Chondrocyte (in vitro differentiated cells): Measurements from ENCODE around the gene ZNF117. TPM values are rescaled to one million over a fixed set of nuclear protein-coding genes. Genes with fewer than 3 reads are reported as not detected.
"Not testable (repeated sequence)": the region's sequence is repeated elsewhere in the genome, so short reads cannot be mapped to it uniquely, and the experiment has no call there.

Experiments used
- DNase-seq: peaks from one replicate; pipeline ENCODE4 v3.0.0; 2021; ENCODE audit warnings: mixed read lengths, low spot score
- H3K27ac Mint-ChIP-seq: one replicate; pipeline ENCODE4 v1.8.0; 2021; ENCODE audit warnings: mild to moderate bottlenecking, moderate library complexity, mixed read lengths; ENCODE audit not compliant: unreplicated experiment
- H3K27me3 Mint-ChIP-seq: 2 replicates; pipeline ENCODE4 v1.8.0; 2021; ENCODE audit warnings: low read depth, mixed read lengths
- H3K36me3 Mint-ChIP-seq: 2 replicates; pipeline ENCODE4 v1.8.0; 2021; ENCODE audit warnings: low read depth, mixed read lengths
- H3K4me1 Mint-ChIP-seq: 2 replicates; pipeline ENCODE4 v1.8.0; 2021; ENCODE audit warnings: low read depth, mild to moderate bottlenecking, mixed read lengths
- H3K4me3 Mint-ChIP-seq: one replicate; pipeline ENCODE4 v1.8.0; 2021; ENCODE audit warnings: mild to moderate bottlenecking, moderate library complexity, mixed read lengths; ENCODE audit not compliant: unreplicated experiment
- H3K9me3 Mint-ChIP-seq: 2 replicates; pipeline ENCODE4 v1.8.0; 2021; ENCODE audit warnings: low read depth, mixed read lengths
- CTCF ChIP-seq: fragments of 200-600 bp; sonication (generic); IDR thresholded peaks from 2 replicates; pipeline ENCODE4 v1.5.0; 2021; ENCODE audit warnings: antibody characterized with exemption, mild to moderate bottlenecking, moderate library complexity
- total RNA-seq: library from RNA; stranded (reverse); gene quantifications from 3 replicates; pipeline ENCODE4 v1.2.1, GENCODE V29; 2021

Gene ZNF117
- total RNA-seq, 1 donor from 2014 or later = 6.9 TPM

- H3K27ac Mint-ChIP-seq, H3K36me3 Mint-ChIP-seq, H3K4me3 Mint-ChIP-seq, DNase-seq, H3K9me3 Mint-ChIP-seq, H3K27me3 Mint-ChIP-seq: not testable (repeated sequence)
- peaks cover 20% of the 10 kb centered on the region for H3K4me1 Mint-ChIP-seq
These were observed 18.6 kb upstream of the ZNF117 start for GRCh38 chr7:65009394-65009793.

- Mint-ChIP-seq H3K36me3 (peaks cover 11% of the 10 kb centered on the region), H3K27ac (peak overlapping the region; percentile 100), H3K4me1 (peaks cover 30% of the 10 kb centered on the region)
- not testable (repeated sequence) for H3K9me3 Mint-ChIP-seq, H3K27me3 Mint-ChIP-seq, DNase-seq, H3K4me3 Mint-ChIP-seq
These were observed 16.2 kb upstream of the ZNF117 start for GRCh38 chr7:65007036-65007435.

- no peaks in the 10 kb centered on the region for H3K27me3 Mint-ChIP-seq
- H3K36me3 Mint-ChIP-seq = peaks cover 17% of the 10 kb centered on the region
- peak within 1 kb of the TSS; percentile 98 for H3K4me3 Mint-ChIP-seq
- peak; percentile 94 for DNase-seq
- peaks cover 34% of the 10 kb centered on the region for H3K4me1 Mint-ChIP-seq
- H3K9me3 Mint-ChIP-seq = peaks cover 10% of the 10 kb centered on the region
- peak within 1 kb of the TSS; percentile 100 for H3K27ac Mint-ChIP-seq
- TF ChIP-seq CTCF = no peak
These were observed 15.5 kb upstream of the ZNF117 start, which contains the start of gene ERV3-1 for GRCh38 chr7:65006094-65006992. Gene ERV3-1 (minus strand): TSS chr7:65006687. CDS start chr7:64993026, 13,661 bp downstream.

GRCh38 chr7:65004575-65004974 is 13.7 kb upstream of the ZNF117 start:
- Mint-ChIP-seq H3K36me3 (peaks cover 25% of the 10 kb centered on the region), H3K27ac (no peak overlapping the region), H3K4me1 (peaks cover 37% of the 10 kb centered on the region), H3K4me3 (peak overlapping the region; percentile 6), H3K27me3 (no peaks in the 10 kb centered on the region), H3K9me3 (peaks cover 18% of the 10 kb centered on the region)
- DNase-seq = no peak
- TF ChIP-seq CTCF = no peak

GRCh38 chr7:65002972-65003585 is 12.2 kb upstream of the ZNF117 start:
- H3K9me3 Mint-ChIP-seq = peaks cover 32% of the 10 kb centered on the region
- peaks cover 40% of the 10 kb centered on the region for H3K36me3 Mint-ChIP-seq
- no peak overlapping the region for H3K27ac Mint-ChIP-seq
- DNase-seq = no peak
- no peak overlapping the region for H3K4me3 Mint-ChIP-seq
- H3K27me3 Mint-ChIP-seq = no peaks in the 10 kb centered on the region
- peaks cover 42% of the 10 kb centered on the region for H3K4me1 Mint-ChIP-seq
- TF ChIP-seq CTCF = no peak

- TF ChIP-seq CTCF = no peak
- H3K9me3 Mint-ChIP-seq = peaks cover 44% of the 10 kb centered on the region
- DNase-seq = no peak
- peaks cover 38% of the 10 kb centered on the region for H3K4me1 Mint-ChIP-seq
- H3K4me3 Mint-ChIP-seq = no peak overlapping the region
- no peaks in the 10 kb centered on the region for H3K27me3 Mint-ChIP-seq
- peaks cover 49% of the 10 kb centered on the region for H3K36me3 Mint-ChIP-seq
- no peak overlapping the region for H3K27ac Mint-ChIP-seq
These were observed 10.5 kb upstream of the ZNF117 start for GRCh38 chr7:65001291-65001814.
